Activated gamma-delta T cell (primary cell): ENCODE measurements around the gene MN1.

ENCODE experiments used
- DNase-seq: peaks from one replicate; lab custom pipeline; 2025; lab: John Stamatoyannopoulos, UW

Gene MN1

DNA sequence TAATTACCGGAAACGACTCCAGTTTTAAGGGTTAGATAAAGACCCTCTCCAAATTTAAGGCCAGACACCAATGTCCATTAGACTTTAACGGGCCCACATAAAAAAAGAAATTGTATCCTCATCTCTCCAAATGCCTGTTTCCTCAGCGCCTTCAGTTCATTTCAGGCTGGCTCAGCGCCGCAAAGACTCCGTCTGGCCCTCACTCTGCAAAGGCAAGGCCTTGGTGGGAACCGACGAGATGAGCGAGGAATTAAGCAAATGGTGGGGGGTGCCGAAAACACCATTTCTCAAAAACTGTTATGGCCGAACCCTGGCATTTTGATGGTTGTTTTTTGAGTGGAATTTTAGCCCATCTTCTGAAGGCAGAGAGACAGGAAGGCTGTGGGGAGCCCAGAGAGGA, 15.7 kb downstream of the MN1 start:
- DNase-seq: no peak

DNA sequence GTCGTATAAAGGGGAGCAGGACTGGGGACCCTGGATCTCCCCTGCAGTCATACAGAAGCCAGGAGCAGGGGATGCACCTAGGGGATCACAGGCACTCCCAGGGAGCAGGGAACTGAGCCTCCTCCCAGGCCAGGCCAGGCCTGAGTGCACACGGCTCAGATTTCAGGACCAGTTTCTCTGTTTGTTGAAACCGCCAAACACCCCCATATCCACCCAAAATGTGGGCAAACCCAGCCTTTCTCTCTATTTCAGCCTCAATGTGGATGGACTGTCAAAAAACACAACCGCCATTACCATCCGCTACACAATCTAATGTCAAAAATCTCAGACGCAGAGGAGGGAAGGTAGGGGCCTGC, 17.5 kb downstream of the MN1 start:
- no peak for DNase-seq

DNA sequence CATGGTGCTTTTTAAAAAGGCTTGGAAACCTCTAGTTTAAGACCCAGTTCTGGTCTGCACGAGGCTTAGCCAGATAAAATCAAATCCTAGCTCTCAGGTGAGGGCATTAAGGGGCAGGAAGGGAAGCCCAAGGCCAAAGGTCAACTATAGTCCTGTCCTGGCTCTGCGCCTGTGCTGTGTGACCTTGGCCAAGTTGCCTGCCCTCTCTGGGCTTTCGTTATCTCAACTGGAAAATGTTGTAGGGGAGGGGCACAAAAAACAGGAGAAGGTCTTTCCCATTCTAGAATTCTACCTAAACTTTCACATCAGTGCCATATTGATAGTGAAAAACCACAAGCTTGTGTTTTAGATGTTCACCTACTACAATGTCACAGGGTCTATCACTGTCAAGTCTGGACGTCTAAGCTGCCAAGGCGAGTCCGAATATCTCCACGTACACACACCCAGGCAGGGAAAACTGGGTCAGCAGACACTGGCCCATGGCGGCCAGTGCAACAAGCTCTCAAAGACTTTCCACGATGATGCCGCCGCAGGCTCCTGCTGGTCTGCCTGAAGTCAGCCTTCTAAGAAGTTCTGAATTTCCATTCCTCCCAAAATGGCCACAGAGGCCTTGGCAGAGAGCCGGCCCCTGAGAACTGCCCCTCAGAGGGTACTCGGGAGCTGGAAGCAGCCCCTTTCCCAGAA, 18.0 kb downstream of the MN1 start:
- DNase-seq: no peak

DNA sequence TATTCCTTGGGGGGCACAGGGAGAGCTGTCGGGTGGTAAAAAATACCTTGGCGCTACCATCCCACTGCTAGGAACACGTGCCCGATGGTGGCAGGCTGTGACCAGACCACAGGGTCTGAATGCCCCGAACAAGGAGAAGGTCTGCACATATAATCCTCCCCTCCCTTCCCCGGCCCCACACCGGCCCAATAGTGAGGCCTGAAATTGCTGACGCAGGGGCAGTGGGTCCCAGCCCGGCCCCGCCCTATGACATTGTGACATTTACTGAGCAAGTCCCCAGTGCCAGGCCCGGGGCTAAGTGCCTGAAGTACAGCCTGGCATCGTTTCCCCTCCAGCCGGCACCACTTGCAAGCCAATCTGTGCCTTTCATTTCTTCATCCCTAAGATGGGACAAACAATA, 19.5 kb downstream of the MN1 start:
- no peak for DNase-seq

DNA sequence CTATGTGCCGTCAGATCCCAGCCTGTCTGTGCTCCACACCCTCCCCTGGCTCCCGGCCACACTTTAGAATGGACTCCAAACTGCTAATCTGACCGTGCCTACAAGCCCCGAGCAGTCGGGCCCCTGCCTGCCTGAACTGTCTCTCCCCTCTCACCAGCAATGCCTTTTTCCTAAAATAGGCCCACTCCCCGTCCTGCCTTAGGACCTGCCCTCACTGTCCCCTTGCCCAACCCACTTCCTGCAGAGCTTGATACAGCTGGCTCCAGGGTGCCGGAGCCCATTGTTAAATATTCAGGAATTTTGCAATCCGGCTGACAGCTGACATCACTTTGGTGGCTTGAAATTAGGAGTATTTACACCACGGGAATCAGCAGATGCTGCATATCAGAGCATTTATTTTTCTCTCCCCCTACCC, 21.4 kb downstream of the MN1 start:
- DNase-seq: no peak

DNA sequence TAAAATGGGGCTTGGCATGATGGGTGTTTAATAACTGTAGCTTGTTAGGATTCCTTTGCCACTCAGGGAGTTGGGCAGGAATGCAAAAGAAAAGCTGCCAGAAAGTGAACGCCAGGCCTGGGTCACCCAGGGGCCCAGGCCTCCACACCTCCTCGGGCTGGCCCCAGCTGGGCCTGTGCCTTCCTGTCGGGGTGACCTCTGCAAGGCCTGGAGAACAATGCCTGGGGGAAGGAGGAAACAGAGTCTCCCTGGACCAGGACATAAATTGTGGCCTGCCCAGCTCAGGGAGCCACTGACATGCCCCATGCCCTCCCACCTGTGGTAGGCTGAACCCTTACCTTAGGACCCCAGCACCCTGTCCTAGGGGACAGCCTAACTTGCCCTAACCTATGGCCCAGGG, 21.9 kb downstream of the MN1 start:
- DNase-seq: no peak

DNA sequence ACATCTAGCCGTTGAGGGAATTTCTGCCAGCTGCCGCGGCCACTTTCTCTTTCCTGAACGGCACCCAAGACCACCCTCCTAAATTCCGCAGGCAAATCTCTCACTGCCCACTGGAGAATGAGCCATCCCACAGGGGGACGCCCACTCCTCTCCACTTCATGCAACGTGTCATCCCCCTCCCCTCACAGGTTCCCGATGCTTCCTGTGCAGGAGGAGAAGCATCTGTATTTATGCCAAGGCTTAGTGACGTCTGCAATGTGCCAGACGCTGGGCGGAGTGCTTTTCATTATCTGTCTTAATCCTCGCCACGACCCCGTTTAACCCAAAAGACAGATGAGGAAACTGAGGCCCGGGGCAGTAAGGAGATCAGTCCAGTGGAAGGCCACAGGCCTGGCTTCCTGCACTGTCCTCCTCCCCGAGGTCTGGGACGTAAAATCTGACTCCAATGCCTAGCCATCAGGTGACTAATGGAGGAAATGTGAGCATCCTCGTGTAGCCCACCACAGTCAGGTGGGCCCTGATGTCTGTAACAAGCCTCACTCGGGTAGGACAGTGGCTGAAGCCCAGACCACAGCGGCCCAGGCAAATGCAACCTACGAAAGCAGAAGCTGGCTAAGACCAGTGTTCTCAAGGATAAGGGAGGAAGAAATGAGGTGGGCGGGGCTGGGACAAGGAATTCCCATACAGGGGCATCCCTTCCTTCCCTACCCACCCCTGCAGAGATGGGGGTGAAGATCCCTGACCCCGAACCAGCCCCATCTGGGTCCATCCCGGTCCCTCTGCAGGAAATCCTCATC, 23.1 kb downstream of the MN1 start:
- no peak for DNase-seq

DNA sequence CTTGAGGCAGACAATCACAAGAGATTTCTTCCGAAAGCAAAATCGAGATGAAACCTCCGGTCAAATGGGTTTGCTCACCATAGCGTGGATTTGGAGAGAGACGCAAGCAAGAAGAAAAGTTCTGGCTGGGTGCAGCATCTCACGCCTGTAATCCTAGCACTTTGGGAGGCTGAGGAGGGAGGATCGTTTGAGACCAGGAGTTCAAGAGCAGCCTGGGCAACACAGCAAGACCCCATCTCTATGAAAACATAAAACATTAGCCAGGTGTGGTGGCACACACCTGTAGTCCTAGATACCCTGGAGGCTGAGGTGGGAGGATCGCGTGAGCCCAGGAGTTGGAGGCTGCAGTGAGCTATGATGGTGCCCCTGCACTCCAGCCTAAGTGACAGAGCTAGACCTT, 24.4 kb downstream of the MN1 start:
- DNase-seq: no peak

DNA sequence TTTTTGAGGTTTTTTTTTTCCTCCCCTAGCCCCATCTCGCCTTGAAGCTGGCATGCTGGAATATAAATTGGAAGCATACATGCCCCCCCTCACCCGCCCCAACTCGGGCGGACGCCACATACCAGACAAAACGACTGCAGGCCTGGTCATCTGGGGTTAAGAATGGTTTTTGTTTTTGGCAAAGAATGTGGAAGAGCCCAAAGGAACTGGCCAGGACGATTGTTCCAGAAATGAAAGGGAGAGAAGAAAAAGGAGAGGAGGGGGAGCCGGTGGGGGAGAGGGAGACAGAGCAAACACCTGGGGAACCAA, 25.0 kb downstream of the MN1 start:
- no peak for DNase-seq

DNA sequence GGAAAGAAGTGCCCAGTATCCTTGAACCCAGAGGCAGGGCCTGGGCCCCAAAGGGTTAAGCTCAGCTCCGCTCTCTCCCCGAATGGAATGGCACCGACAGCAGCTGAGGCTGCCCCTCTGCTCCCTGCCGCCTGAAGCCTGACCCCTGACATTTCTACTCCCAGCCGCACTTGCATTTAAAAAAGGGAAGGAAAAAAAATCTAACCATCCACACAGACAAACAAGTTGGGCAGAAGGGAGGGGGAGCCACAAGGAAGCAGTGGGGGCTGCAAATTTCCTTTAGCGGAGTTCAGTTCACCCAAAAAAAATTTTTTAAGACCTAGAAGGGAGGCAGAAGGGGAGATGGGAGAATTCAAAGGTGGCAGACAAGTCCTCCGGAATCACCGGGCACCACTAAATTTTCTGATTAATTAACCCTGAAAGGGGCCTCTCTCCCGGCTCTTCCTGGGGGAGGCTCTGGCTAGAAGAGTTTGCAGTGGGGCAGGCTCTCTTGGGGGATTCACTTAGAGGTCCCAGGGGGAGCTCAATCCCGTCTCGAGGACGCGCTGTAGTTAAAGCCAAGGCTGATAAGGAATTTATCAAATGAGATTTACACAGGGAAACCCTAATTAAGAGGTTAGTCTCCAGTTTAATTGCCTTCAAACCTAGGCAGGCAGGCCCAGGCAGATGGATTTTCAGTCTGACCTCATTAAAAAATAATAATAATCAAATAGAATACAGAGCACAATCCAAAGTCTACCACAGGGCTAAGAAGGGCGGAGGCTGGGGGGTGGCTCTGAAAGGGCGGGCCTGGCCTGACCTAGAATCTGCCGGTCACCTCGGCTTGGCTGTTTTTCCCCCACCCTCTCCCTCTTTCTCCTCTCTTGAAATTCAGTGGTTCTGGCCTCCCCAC, 25.6 kb downstream of the MN1 start:
- no peak for DNase-seq

DNA sequence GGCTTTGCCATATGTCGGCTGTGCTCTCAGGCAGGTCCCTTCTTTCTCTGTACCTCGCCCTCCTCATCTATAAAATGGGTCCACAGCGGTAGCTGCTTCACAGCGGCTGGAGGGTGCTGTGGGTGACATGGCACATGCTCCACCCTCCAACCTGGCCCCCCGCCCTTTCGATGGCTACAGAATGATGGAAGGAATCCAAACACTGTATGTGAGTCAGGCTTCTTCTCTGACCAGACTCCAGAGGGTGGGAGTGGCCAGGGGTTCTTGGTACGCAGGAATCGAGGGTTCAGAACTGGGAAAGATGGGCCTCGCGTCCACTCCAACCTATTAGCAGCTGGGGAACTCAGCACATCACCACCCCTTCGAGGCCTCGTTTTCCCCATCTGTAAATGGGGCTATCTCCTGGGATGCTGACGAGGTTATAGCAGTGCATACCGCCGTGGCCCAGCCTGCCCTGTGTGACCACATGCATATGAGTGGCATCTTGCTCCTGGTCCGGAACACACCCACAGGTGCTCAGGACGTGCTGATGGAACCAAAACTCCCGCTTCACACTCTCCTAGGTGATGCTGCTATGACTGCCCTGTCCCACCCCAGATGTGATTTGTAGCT, 26.4 kb downstream of the MN1 start:
- DNase-seq: no peak

DNA sequence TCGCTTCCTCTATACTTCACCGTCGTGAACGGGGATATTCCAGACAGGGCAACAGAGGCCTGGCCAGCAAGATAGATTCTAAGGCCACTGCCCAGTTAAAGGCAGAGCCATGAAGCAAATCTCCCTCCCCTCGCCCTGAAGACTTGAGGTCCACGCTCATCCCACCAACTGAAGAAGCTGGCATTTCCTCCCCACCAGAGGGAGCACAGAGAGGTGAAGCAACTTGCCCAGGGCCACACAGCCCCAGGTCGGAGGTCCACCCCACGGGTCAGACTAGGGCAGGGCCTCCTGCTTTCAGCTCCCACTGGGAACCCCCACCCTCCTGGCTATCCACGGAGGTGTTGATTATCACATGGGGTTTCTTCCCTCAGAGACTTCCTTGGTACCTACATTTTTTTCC, 27.4 kb downstream of the MN1 start:
- no peak for DNase-seq

DNA sequence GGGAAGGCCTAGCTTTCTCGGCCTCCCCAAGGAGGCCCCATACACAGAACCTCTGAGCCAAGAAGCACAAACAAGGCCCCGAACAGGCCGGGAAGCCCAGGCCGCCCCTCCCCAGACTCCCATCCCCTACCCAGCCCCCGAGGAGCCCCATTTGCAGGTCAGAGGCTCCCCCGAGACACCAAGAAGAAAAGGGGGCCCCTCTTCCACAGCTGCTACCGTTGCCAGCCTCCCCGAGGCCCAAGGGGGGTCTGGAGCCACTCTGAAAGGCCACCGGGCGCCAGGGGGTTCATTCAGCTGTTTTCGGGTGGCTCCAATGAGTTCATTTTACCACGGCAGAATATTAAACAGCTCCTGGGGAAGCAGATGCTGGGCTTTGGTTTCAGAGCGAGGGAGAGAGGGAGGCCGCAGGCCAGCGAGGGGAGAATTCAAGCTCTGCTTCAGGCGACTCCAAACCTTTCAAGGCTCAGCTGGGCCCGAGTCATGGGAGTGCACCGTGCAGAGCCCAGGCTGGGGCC, 28.5 kb downstream of the MN1 start:
- DNase-seq: no peak

DNA sequence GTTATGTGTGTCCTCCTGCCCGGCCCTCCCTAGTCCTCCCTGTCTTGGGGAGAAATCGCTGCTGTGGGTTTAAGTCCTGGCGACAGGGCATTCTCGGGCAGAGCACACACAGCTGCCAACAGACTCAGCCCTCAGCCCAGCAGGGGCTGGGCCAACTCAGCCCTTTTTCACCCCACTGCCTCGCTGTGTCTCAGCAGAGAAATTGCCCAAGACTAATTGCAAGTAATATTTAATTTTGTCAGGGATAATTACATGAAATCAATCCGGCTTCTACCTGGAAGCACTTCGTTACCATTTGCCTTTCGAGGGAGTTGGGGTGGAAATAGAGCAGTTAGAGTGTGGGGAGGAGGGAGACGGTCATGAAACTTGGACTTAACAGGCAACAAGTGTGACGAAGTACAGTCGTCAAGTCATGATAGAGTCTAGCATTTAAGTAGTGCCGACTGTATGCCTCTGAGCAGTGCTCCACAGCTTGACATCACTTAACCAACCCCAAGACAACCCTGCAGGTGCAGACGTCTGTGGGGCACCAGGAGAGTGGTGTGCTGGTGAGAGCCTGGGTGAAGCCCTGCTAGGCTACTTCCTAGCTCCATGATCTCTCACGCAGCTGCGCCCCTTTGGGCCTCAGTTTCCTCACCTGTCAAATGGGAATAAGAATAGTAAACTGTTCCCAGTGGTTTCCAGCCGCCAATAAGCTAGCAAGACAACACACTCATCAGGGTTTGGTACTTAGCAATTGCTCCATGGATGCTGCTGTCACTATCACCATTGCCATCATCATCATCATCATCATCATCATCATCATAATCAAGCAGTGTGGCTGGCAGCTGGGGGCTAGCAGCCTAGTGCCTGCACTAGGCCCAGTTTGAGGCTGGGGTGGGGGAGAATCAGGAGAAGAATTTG, 29.2 kb downstream of the MN1 start:
- DNase-seq: no peak

DNA sequence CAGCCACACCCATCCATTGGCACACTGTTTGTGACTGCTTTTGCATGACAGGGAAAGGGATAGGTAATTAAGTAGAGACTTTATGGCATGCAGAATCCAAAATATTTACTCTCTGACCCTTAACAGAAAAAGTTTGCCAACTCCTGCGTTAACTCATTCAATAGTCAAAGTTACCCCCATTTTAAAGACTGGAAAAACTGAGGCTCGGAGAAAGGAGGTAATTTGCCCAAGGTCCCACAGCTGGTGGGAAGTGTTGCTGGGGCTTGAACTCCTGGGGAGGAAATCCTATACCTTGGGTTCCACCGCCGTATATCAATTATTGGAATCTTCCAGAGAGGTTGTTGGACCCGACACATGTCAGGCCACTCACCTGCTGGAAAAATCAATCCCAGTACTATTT, 29.9 kb downstream of the MN1 start:
- DNase-seq: no peak

DNA sequence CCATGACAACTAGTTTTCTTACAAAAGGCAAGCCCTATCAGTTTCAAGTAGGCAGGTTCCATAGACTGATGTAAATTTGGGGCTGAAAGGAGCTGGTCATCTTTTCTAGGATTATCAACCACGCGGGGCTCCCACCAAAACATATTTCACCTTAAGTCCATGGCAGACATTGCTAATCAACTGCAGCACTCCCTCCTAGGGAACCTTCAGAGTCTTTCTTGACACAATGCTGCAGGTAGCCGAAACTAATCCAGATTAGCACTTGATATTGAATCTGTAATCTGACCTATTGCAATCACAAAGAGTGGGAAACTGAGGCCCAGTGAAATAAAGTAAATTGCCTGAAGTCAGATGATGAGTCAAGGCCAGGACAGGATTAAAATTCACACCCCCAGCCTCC, 32.5 kb downstream of the MN1 start:
- no peak for DNase-seq

DNA sequence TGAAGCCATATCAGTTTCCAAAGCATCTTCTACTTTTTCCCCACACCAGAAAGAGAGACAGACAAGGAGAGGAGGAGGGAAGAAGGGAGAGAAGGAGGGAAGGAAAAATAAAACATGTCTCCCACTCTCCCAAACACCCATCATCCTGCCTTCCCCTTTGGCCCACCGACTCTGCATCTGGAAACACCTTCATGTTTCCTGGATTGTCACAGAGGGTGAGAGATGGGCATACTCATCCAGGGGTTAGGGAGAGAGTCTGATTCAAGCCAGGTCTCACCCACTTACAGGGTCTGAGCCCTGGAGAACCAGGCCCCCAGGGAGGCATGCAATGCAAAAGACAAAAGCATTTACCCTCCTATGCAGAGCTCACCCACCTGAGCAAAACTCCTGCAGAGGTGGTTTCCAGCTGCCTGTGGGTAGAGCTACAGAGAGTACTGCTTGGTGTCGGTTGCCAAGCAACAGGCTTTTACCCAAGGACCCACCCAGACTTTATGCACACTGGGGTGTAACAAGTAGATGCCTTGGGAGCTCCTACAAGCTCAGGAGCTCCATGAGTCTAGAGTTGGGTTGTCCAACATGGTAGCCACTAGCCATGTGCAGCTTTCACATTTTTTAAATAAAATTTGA, 33.4 kb downstream of the MN1 start:
- no peak for DNase-seq

DNA sequence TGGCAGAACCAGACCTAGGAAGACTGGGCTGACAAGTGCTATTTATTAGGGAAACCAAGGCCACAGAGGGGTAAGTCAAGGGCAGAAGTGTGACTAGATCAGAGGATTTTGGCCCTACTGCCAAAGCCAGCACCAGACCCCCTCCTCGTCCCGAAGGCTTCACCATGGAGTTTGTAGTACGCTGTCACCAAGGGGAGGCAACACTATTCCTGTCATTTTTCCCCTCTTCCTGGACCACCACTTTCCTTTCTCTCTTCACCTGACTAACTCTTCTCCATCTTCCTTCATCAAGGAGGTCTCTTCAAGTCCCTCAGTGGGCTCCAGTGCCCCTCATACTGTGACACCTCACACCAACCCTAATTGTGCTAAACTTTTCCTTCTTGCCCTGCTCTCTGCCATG, 34.9 kb downstream of the MN1 start:
- DNase-seq: no peak

DNA sequence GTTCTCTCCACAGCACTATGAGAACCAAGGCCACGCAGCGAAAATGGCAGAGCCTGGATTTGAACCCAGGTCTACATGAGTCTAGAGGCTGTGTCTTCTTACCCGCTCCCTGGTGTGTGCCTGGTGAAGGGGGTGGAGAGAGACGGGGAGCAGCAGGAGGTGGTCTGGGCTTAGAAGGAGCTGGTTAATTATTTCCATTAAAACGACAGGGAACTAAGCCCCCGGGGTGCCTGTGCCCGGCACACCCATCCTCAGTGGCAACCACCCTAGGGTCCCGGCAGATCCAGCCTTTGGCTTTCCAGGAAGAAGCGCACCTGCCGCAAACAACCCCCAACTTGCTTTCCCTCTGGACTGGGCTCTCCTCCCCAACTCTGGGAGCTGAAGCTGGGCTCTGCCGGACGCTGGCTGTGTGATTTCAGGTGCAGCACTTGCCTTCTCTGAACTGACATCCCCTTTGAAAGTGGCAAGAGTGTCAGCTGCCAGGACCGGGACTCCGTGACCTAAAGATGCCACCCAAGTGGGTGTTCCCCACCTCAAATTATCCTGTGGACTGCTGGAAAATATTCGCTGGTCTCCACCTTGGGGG, 35.8 kb downstream of the MN1 start:
- DNase-seq: no peak

DNA sequence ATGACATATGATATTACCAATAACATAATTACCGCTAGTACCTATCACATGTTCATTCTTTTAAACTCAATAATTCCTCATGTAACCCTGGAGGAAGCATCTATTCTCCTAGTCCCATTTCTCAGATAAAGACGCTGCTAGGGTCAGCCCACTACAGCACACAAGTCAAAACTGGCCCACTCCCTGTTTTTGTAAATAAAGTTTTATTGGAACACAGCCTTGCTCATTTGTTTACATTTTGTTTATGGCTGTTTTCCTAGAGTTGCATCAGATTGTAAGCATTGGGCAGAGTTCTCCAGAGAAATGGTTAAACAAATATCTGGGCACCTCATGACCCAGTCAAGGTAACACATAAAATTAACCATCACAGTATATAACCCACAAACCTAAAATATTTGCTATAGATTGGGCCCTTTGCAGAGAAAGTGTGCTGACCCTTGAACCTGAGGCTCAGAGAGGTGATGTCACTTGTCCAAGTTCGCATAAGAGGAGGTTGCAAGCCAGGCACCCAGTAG, 36.8 kb downstream of the MN1 start:
- no peak for DNase-seq
